Duodenal mucosa (tissue), 2 donors: Measurements from ENCODE around the gene PAPSS1.

ENCODE experiments used
- H3K27ac ChIP-seq: one replicate; pipeline ENCODE4 v1.7.0; 2013; ENCODE audit warnings: low read depth, low read length
- H3K27me3 ChIP-seq, 2 donors: one replicate each; pipeline ENCODE4 v1.7.0; 2013; ENCODE audit warnings: low read length in 2 of 2, control low read depth in 1 of 2; ENCODE audit not compliant: insufficient read depth in 2 of 2, control insufficient read depth in 1 of 2
- H3K36me3 ChIP-seq, 2 donors: one replicate each; pipeline ENCODE4 v1.7.0; 2013; ENCODE audit warnings: low read length in 2 of 2, control low read depth in 1 of 2; ENCODE audit not compliant: insufficient read depth in 2 of 2, control insufficient read depth in 1 of 2
- H3K4me1 ChIP-seq, 2 donors: one replicate each; pipeline ENCODE4 v1.7.0; 2013; ENCODE audit warnings: low read length in 2 of 2, control low read depth in 1 of 2; ENCODE audit not compliant: insufficient read depth in 2 of 2, control insufficient read depth in 1 of 2
- H3K4me3 ChIP-seq, 2 donors: one replicate each; pipeline ENCODE4 v1.7.0; 2013; ENCODE audit warnings: low read length in 2 of 2, low read depth in 1 of 2
- H3K9ac ChIP-seq, 2 donors: one replicate each; pipeline ENCODE4 v1.7.0; 2013; ENCODE audit warnings: low read length in 2 of 2, low read depth in 1 of 2
- H3K9me3 ChIP-seq, 2 donors: one replicate each; pipeline ENCODE4 v1.7.0; 2013; ENCODE audit warnings: low read length in 2 of 2, control low read depth in 1 of 2; ENCODE audit not compliant: control insufficient read depth in 1 of 2

PAPSS1 gene

DNA sequence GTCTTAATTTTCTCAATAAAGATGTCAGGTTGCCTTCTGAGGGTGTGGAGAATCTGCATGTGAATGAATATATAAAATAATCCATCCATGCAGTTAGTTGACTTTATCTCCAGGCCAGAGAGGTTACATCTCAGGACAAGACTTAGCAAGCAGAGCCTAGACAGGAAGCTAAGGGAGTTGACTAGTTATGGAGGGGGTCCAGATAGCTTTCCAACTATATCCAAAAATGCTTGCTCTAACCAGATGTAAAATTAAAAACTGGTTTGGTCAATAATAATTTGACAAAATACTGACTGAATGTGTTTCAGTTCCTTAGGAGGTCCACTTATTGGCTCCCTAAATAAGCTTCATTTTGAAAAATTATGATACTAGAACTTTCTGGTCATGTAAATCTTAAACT lies 101.4 kb downstream of the PAPSS1 start:
- Histone ChIP-seq H3K27ac (no peak overlapping the region), H3K9ac (no peak overlapping the region)

DNA sequence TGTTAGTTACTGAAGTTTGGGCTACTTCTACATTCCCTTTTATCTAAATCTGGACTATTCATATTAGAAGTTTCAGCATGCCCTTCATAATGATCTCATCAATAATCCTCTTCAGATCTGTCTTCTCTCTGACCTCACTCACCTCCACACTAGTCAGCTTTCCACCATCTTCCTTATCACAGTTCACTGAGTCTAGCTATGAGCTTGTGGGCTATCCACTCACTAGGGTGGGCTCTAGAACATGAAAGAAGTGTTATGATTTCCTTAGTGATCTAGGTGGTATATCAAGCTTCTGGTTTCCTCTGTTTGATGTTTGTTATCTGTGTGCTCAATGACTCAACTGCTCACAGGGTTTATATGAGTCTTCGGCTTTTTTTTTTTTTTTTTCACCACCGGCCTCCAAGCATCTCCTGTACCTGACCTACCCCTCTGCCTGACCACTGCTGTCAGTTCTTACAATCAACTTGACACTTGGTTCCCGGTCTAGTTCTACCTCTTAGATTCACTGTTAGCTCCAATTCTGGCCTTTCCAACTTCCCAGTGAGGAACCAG lies 103.1 kb downstream of the PAPSS1 start:
- H3K9me3 ChIP-seq, result no peaks in the 10 kb centered on the region
- no peaks in the 10 kb centered on the region for H3K27me3 ChIP-seq

More for the DNA sequence above, 101.4 kb downstream of the PAPSS1 start:
- Histone ChIP-seq H3K36me3 (peaks cover 2 to 4% of the 10 kb centered on the region in 2 donors), H3K4me3 (no peak overlapping the region), H3K4me1 (no peaks in the 10 kb centered on the region), H3K9me3 (no peaks in the 10 kb centered on the region), H3K27me3 (no peaks in the 10 kb centered on the region)

DNA sequence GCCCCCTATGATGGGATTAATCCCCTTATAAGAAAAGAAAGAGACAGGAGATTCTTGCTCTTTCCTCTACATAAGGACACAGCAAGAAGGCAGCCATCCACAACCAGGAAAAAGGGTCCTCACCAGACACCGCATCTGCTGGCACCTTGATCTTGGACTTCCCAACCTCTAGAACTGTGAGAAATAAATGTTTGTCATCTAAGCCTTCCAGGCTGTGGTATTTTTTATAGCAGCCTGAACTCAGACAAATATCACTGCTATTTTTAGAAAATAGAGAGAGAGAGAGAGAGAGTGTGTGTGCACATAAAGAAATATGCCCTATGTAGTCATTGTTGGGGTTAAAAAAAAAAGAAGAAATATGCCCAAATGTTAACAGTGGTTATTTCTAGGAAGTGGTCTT lies 104.2 kb downstream of the PAPSS1 start:
- no peaks in the 10 kb centered on the region for H3K27me3 ChIP-seq
- H3K9me3 ChIP-seq, result no peaks in the 10 kb centered on the region
- H3K27ac ChIP-seq, result no peak overlapping the region
- H3K4me3 ChIP-seq, result no peak overlapping the region
- no peaks in the 10 kb centered on the region for H3K4me1 ChIP-seq
- peaks cover 2% of the 10 kb centered on the region in 2 donors for H3K36me3 ChIP-seq
- no peak overlapping the region for H3K9ac ChIP-seq

More for the DNA sequence above, 103.1 kb downstream of the PAPSS1 start:
- no peak overlapping the region for H3K27ac ChIP-seq
- H3K4me3 ChIP-seq, result no peak overlapping the region
- no peaks in the 10 kb centered on the region for H3K4me1 ChIP-seq
- peaks cover 2% of the 10 kb centered on the region in 2 donors for H3K36me3 ChIP-seq
- no peak overlapping the region for H3K9ac ChIP-seq

DNA sequence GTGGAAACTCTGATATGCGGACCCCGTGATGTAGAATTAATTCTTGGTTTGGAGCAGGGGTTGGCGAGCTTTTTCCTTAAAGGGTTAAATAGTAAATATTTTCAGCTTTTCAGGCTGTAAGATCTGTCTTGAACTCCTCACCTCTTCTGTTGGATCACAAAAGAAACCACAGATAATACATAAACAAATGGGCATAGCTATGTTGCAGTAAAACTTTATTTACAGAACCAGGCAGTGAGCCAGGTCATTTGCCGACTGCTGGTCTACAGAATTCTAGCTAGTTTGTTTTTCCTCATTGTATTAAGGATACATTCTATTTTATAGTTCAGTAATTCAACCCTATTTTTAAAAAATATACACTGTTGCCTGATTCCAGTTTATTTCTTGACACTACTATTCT lies 116.6 kb downstream of the PAPSS1 start:
- no peak overlapping the region for H3K9ac ChIP-seq
- no peaks in the 10 kb centered on the region for H3K9me3 ChIP-seq
- H3K4me3 ChIP-seq, result no peak overlapping the region
- H3K27ac ChIP-seq, result no peak overlapping the region
- no peaks in the 10 kb centered on the region for H3K36me3 ChIP-seq
- H3K27me3 ChIP-seq, result no peaks in the 10 kb centered on the region
- H3K4me1 ChIP-seq, result no peaks in the 10 kb centered on the region

DNA sequence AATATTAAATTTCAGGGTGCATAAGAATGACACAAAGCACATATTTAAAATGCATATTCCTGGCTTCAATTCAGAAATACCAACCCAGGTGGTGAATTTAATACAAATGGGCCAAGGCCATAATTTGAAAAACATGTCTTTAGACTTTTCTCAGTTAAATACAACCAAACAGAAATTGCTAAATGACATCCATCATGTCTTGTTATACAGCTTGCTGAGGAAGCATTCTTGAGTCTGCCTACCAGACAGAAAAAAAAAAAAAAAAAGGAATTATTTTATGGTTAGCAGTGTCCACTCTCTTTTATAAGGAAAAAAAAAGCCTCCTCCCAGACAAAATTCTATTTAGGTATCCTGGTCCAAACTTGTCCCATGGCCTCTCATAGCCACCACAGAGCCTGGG lies 119.1 kb downstream of the PAPSS1 start:
- Histone ChIP-seq H3K9me3 (no peaks in the 10 kb centered on the region), H3K27ac (no peak overlapping the region), H3K27me3 (no peaks in the 10 kb centered on the region), H3K9ac (no peak overlapping the region), H3K36me3 (no peaks in the 10 kb centered on the region), H3K4me3 (no peak overlapping the region), H3K4me1 (no peaks in the 10 kb centered on the region)

DNA sequence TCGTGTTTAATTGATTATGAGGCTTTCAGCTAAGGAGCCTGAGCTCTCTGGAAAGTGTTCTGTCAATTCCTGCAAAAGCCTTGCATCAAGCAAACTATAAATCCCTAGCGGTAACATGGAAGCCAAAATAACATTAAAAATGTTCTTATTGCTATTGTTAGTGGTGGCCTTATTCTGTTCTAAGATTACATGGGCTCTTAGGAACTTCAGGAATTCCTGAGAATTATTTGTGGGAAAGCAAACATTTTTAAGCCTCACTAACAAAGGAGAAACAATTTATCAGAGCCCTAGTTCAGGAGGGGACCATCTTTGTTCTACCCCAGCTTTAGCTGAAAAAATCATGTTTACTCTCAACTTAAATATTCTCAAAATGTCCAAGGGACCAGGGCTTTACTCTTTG lies 119.6 kb downstream of the PAPSS1 start:
- H3K9ac ChIP-seq, result no peak overlapping the region
- no peak overlapping the region for H3K4me3 ChIP-seq
- no peak overlapping the region for H3K27ac ChIP-seq
- no peaks in the 10 kb centered on the region for H3K36me3 ChIP-seq
- H3K4me1 ChIP-seq, result no peaks in the 10 kb centered on the region
- H3K27me3 ChIP-seq, result no peaks in the 10 kb centered on the region
- no peaks in the 10 kb centered on the region for H3K9me3 ChIP-seq

DNA sequence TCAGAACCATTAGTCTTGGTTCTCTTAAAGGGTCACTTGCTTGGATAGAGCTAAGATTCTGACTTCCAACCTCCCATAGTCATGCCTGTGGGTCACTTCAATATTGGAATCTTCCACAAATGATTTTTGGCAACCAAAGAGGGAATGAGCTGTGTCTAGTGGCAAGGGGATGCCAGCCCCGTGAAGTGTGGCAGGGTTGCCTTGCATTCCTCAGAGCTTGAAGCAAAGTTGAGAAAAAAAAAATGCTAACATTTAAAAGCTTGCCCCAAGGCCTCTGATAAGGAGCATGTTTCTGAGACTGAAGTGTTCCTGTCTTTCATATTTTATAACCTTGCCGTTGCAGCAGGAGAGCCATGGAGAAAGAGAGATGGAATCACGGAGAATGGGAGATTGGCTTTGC lies 120.2 kb downstream of the PAPSS1 start:
- no peaks in the 10 kb centered on the region for H3K4me1 ChIP-seq
- H3K9ac ChIP-seq, result no peak overlapping the region
- no peak overlapping the region for H3K4me3 ChIP-seq
- H3K27ac ChIP-seq, result no peak overlapping the region
- H3K27me3 ChIP-seq, result no peaks in the 10 kb centered on the region
- H3K36me3 ChIP-seq, result no peaks in the 10 kb centered on the region
- no peaks in the 10 kb centered on the region for H3K9me3 ChIP-seq

DNA sequence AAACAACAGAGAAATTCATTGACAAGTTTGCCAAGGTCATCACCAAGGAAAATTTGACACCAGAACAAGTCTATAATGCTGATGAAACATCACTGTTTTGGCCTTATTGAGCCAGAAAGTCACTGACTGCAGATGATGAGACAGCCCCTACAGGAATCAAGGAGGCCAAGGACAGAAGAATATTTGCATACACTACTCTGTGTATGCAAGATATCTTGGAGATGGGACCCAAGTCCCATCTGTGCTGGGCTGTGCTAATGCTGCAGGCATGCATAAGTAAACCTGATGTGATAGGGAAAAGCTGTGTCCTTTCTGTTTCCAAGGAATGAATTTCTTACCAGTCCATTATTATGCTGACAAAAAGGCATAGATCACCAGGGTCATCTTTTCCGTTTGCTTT lies 126.8 kb downstream of the PAPSS1 start:
- no peaks in the 10 kb centered on the region for H3K36me3 ChIP-seq
- H3K4me3 ChIP-seq, result no peak overlapping the region
- no peaks in the 10 kb centered on the region for H3K4me1 ChIP-seq
- no peak overlapping the region for H3K27ac ChIP-seq
- H3K27me3 ChIP-seq, result no peaks in the 10 kb centered on the region
- H3K9me3 ChIP-seq, result peaks cover 8 to 12% of the 10 kb centered on the region in 2 donors
- H3K9ac ChIP-seq, result no peak overlapping the region

DNA sequence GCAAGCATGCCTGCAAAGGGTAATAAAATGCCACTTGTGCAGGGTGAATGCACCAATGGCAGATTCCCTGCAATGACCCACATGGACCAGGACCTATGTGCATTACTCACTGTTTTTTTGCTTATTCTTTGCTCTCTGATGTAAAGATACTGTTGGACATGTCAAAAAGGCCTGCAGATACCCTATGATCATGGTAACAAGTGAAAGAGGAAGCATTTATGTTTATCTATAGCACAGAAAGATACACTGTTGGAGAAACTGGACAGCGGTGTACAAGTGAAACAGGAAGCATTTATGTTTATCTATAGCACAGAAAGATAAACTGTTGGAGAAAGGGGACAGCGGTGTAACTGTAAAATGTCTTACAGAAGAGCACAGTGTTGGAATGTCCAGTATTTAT lies 127.5 kb downstream of the PAPSS1 start:
- H3K9ac ChIP-seq, result no peak overlapping the region
- no peaks in the 10 kb centered on the region for H3K36me3 ChIP-seq
- no peak overlapping the region for H3K27ac ChIP-seq
- H3K4me1 ChIP-seq, result no peaks in the 10 kb centered on the region
- H3K27me3 ChIP-seq, result no peaks in the 10 kb centered on the region
- H3K4me3 ChIP-seq, result no peak overlapping the region
- peaks cover 8 to 12% of the 10 kb centered on the region in 2 donors for H3K9me3 ChIP-seq

DNA sequence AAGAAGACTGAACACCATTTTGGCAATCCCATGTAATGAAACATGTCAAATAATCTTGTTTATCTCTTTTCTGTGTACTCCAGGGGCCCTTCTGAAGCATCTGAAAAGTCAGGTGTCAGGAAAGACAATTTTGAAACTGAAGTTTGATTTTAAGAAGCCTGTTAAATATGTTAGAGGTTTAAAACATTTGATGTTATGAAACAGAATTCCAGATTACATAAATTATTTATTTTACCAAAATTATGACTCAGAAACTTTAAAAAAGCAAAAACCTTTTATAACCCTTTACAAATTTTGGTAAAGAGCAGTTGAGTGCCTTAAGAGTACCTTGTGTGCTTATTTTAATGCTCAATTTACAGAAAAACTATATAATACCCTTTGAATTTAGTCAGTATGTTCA lies 130.8 kb downstream of the PAPSS1 start:
- no peaks in the 10 kb centered on the region for H3K36me3 ChIP-seq
- peaks cover 8 to 12% of the 10 kb centered on the region in 2 donors for H3K9me3 ChIP-seq
- no peak overlapping the region for H3K27ac ChIP-seq
- no peak overlapping the region for H3K4me3 ChIP-seq
- H3K27me3 ChIP-seq, result no peaks in the 10 kb centered on the region
- no peak overlapping the region for H3K9ac ChIP-seq
- H3K4me1 ChIP-seq, result no peaks in the 10 kb centered on the region

DNA sequence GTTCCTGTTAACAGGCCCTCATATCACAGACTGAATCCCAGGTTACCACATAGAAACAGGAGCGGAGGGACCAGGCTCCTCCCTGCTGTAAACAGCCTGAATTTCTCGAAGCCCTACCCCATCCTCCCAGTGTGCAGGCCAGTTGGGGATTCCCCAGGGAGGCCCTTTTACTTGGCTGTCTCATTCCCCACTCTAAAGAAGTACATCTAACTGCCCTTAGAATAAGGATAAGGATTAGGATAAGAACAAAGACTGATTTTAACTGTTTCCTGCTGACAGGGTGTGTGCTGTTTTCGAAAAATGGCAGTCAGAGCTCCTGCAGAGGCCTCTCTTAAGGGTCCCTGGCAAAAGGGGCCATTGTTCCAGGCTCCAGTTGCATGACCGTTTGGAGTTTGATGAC lies 133.7 kb downstream of the PAPSS1 start:
- peaks cover 8 to 12% of the 10 kb centered on the region in 2 donors for H3K9me3 ChIP-seq
- H3K27ac ChIP-seq, result no peak overlapping the region
- H3K9ac ChIP-seq, result no peak overlapping the region
- H3K4me3 ChIP-seq, result no peak overlapping the region
- no peaks in the 10 kb centered on the region for H3K27me3 ChIP-seq
- H3K4me1 ChIP-seq, result no peaks in the 10 kb centered on the region
- no peaks in the 10 kb centered on the region for H3K36me3 ChIP-seq
